Measurements from ENCODE around the gene POLR1E.
"Not testable (repeated sequence)": the region's sequence is repeated elsewhere in the genome, so short reads cannot be mapped to it uniquely, and the experiment has no call there.

The POLR1E gene

DNA sequence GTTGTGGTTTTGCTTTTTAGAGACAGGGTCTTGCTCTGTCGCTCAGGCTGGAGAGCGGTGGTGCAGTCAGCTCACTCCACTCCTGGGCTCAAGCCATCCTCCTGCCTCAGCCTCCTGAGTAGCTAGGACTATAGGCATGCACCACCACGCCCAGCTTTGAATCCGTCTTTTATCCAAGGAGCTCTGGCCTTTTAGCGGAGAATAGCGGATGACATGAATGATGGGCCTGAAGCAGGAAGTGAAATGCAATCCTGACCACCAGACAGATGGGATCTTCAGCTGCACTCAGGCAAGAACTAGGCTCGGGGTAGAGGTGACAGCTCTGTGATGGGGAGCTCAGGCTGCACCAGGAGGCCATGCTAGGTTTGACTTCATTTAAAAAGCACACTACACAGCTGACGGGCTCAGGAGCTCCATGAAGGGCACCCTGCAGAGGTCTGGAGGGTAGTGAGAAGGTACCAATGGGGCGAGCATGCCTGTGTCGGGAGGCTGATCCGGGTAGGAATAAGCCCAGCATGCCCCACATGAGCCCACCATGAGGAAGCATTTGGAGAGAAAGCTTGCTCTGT lies 21.9 kb downstream of the POLR1E start:
- DNase-seq, result no peak

GRCh38 chr9:37508135-37508833 lies 22.5 kb downstream of the POLR1E start:
- no peak for DNase-seq

- DNase-seq, result no peak
Observed at GRCh38 chr9:37508834-37509206, 23.1 kb downstream of the POLR1E start.

GRCh38 chr9:37509536-37509935 lies 23.8 kb downstream of the POLR1E start:
- DNase-seq, result no peak

DNA sequence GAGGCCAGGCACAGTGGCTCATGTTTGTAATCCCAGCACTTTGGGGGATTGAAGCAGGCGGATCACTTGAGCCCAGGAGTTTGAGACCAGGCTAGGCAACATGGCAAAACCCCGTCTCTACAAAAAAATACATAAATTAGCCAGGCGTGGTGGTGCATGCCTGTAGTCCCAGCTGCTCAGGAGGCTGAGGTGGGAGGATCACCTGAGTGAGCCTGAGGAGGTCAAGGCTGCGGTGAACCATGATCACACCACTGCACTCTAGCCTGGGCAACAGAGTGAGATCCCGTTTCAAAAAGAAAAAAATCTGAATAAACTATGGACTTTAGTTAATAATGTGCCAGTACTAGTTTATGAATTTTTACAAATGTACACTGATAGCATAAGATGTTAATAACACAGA lies 24.3 kb downstream of the POLR1E start:
- DNase-seq, result not testable (repeated sequence)

DNA sequence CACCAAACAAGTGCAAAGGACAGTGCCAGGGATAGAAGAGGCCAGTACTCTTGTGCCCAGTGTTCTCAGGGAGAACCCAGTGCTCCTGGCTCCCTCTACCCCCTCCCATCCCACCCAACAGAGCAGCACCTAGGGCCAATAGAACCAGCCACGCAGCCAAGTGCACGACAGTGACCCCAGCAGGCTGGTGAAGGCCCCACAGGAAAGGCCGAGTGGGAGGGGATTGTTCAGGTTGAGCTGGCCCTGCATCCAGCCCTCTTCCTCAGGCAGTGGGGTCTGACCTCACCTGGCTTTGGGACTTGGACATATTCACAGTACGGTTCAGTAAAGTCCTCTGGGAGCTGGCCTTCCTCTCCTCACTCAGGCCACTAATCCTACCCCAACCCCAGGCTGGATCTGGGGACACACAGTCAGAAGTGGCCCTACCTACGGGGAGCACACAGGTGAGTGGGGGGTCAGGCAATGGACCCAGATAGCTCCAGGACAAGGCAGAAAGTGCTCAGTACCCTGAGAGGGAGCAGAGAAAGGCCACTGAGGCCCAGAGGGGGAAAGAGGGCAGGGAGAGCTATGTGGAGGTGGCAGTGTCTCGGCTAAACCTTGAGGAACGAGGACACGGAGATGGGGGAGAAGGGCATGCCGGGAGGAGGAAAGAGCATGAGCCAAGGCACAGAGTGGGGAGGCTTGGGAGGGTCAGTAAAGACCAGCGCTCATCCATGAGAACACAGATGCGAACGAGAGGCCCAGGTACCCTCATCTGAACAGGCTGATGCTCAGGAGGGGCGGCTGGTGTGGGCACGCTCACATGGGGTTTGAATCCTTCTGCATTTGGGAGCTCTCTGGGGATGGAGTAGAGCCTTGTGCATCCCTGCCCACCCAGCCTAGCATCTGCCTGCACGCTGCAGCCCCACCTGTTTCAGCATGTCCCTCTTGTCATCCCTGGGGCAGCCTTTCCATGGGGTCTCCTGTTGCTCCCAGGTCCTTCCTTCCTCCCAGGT lies 25.6 kb downstream of the POLR1E start:
- no peak for DNase-seq

DNA sequence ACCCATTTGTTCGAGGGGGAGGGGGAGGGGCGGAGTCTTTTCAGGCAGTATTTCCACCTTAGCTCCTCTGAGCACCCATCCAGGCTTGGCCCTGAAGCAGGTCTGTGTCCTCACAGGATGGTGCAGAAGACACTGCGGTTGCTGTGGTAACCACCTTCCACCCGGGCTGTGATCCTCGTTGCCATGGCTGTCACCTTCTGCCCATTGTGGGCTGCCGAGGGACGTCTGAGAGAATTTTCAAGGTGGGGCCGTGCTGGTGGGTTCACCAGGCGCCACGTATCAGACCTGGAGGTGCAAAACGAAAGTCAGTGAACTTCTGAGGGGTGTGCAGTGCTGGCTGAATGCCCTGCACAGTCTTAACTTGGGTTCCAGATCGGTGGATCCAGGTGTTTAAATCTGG lies 26.7 kb downstream of the POLR1E start:
- DNase-seq, result no peak

GRCh38 chr9:37514415-37514814 lies 28.7 kb downstream of the POLR1E start:
- DNase-seq, result not testable (repeated sequence)

- DNase-seq, result no peak
Observed at GRCh38 chr9:37514999-37515398, 29.3 kb downstream of the POLR1E start.

DNA sequence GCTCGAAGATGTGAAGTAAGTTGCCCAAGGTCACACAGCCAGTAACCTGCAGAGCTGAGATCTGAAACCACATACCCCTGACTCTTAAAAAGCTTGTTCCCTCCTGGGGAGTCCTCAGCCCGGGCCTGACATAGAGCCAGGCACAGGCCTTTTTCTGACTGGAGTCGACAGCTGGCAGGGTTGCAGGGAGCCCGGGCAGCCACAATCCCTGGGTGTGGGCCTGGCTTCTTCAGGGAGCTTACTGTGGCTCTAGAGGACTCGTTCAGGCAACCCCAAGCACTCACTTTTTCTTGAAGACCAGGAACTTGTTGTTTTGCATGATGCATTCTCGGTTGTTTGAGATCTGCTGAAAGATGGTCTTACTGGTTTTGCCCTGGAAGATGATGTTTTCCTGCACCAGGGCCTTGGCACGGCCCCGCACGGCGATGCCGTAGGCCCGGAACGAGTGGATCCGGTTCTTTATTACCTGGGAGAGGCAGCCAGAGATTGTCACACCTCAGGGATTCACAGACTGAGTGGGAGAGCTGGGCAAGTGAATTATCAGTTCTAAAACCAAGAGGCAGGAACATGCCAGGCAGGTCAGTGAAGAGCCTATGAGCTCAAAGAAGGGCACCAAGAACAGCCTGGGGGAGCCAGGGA lies 30.0 kb downstream of the POLR1E start:
- no peak for DNase-seq

DNA sequence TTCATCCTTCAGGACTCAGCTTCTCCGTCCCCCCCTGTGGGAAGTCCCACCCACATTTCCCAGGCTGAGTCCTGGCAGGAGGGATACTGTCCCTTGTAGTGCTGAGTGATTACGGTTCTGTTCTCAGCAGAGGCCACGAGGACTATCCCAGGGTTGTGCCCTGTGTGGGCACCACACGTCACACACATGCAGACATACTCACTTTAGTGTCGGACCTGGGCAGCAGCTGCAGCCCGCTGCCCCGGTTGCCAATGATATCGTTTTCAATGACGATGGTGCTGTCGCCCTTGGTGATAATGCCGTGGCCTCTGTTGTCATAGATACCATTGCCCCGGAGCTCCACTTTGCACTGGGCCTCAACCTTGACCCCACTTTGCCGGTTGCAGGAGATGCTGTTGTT lies 32.2 kb downstream of the POLR1E start:
- DNase-seq, result no peak

DNA sequence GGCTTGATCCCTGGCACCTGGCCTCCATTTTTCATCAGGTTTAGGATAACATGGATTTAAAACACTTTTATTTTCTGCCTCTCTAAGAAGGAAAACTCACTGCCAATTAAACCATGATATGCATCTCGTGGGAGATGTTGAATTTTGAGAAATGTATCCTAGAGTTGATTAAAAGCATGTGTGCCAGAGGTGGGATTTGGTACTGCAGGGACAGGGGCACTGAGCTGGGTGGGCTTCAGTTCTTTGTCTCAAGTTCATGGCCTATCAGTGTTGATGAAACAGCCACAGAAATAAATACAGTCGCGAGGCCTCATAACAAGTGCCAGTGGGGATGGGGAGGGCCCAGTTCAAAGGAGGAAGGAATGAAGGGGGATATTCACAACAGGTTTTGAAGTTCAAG lies 34.9 kb downstream of the POLR1E start:
- no peak for DNase-seq

GRCh38 chr9:37521111-37521510 lies 35.4 kb downstream of the POLR1E start:
- DNase-seq, result no peak

DNA sequence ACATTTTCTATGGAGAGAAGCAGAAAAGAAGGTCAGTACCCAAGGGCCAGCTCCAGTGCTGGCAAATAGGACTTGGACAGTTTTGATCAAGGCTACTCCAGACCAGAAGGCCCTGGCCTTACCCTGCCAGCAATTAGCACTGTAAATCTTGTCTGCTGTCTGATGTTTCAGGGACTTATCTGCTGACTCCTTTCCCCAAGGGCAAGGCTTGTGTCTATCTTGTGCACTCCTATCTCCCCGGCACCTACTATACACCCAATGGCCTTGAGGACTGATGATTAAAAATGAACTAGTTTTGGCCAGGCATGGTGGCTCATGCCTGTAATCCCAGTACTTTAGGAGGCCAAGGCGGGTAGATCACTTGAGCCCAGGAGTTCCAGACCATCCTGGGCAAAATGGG lies 37.2 kb downstream of the POLR1E start:
- no peak for DNase-seq

DNA sequence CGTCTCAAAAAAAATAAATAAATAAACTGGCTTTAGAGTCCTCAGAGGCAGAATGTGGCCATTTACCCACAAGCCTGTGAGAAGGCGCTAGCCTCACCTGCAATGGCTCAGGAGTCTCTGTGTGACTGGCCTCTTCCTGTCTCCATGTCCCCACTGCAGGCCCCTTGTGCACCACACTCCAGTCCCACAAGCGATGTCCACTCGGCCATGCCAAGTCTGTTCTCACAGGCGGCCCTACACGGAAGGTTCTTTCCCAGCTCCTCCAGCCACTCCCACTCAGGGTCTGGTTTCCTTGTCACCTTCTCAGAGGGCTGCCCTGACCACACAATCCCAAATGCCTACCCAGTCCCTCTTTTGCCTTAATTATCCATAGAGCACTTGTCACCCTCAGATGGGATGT lies 38.2 kb downstream of the POLR1E start:
- no peak for DNase-seq

GRCh38 chr9:37528652-37529471 lies 43.1 kb downstream of the POLR1E start:
- DNase-seq, result peak; percentile 77 to 82

- DNase-seq, result peak; percentile 39 to 50
Observed at GRCh38 chr9:37531699-37532098, 46.0 kb downstream of the POLR1E start.

DNA sequence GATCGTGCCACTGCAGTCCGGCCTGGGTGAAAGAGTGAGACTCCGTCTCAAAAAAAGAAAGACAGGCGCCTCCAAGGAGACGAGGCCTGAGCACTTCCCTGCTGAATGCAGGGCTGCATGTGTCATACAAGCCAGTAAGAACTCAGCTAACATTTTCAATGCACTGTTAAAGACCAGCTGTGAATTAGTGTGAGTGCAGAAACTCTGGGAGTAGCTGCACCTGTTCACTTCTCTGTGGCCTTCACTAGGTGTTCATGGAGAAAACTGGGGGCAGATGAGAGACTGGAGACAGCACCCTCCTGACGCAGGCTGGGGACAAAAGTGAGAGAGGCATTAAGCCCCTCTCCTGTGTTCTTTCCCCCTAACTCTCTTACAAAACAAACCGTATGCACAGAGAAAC lies 48.7 kb downstream of the POLR1E start:
- DNase-seq, result no peak

DNA sequence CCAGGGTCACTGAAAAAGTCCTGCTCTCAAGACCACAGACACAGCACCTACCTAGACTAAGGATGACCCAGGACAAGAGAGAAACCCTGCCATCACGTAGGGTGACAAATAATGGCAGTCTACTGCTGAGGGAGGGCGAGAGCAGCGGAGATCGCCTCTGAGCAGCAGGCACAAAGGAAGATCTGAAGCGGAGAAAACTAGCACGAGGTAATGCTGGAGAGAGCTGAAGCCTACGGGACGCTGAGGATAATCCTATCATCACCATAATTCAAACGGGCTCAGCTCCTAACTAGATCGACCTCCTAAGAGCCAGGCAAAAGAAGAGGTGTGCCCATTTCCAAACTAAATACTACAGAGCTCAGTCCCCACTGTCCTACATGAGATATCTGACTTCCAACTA lies 49.2 kb downstream of the POLR1E start:
- no peak for DNase-seq

DNA sequence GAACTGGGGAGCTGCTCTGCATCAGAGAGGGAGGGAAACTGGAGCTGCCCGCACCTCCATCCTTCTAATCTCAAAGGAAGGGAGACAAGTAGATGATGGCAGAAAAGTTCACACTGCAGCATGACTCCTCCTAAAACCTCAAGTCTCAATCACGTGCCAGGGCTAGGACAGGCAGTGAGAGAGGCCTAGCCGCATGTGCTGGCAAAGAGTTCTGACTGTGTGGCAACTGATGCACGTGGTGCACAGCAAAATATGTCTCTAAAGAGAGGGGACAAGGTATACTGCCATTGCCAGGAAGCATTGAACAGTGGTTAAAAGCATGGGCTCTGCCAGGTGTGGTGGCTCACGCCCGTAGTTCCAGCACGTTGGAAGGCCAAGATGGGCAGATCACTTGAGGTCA lies 52.4 kb downstream of the POLR1E start:
- DNase-seq, result no peak

DNA sequence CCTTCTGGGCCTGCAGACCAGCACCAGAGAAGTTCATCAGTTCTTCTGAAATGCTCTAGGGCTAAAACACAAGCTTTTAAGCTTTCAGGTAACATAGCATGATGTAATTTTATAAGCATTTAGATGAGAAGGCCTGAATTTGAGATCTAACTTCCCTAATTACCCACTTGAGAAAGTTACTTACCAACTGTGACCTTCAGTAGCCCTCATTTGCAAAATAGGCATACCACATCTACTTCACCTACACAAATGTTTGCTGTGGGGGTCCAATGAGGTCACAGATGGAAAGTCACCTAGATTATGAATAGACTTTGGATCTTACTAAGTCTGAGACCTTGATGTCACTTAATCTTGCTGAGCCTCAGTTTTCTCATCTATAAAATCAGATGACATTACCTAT lies 53.9 kb downstream of the POLR1E start:
- DNase-seq, result no peak

GRCh38 chr9:37540634-37541033 lies 54.9 kb downstream of the POLR1E start:
- DNase-seq, result no peak
